IMR-90 (cell line): Measurements from ENCODE around the gene TNFSF12. TPM values are rescaled to one million over a fixed set of nuclear protein-coding genes. Genes with fewer than 3 reads are reported as not detected.
A peak's percentile ranks its signal among the peaks of the same experiment; 100 is the strongest.

ENCODE experiments used
- ATAC-seq: fragments of 200-7000 bp; cut with Tn5 transposase; 2 replicates; pipeline ENCODE4 v1.9.1; 2020; ENCODE audit warnings: low read depth, mild to moderate bottlenecking, moderate library complexity
- BruUV-seq: library from RNA; stranded (reverse); fragments of 400-500 nt; replicated peaks from 2 replicates; lab custom pipeline; 2021; lab: Mats Ljungman, UMichigan
- CTCF ChIA-PET: fragments of 300-600 bp; formaldehyde crosslinking; extraction: SDS; loops from one replicate; lab custom pipeline; 2021; ENCODE audit warnings: antibody characterized with exemption; lab: Yijun Ruan, JAX
- POLR2A ChIA-PET: fragments of 300-600 bp; sonication (Branson Sonifier 250); formaldehyde crosslinking; loops from one replicate; lab custom pipeline; 2022; ENCODE audit warnings: antibody characterized with exemption; ENCODE audit not compliant: unreplicated experiment; lab: Charles Lee
- DNase-seq: peaks from one replicate; pipeline ENCODE4 v3.0.0; 2013
- H2AFZ ChIP-seq: replicated peaks from 2 replicates; pipeline ENCODE3; 2013; ENCODE audit warnings: low read length, mild to moderate bottlenecking; ENCODE audit not compliant: poor library complexity
- H2AK5ac ChIP-seq: 2 replicates; pipeline ENCODE4 v1.6.1; 2013; ENCODE audit warnings: low read depth, low read length, inconsistent platforms
- H2AK9ac ChIP-seq: replicated peaks from 2 replicates; pipeline ENCODE3; 2013; ENCODE audit warnings: mild to moderate bottlenecking, low read depth, low read length, moderate library complexity; ENCODE audit not compliant: poor library complexity
- H2BK120ac ChIP-seq: 2 replicates; pipeline ENCODE4 v1.6.1; 2013; ENCODE audit warnings: low read depth, low read length, inconsistent platforms
- H2BK15ac ChIP-seq: 3 replicates; pipeline ENCODE4 v1.6.1; 2013; ENCODE audit warnings: low read depth, low read length, inconsistent platforms
- H2BK20ac ChIP-seq: 2 replicates; pipeline ENCODE4 v1.6.1; 2013; ENCODE audit warnings: low read depth, mild to moderate bottlenecking, inconsistent platforms, low read length, moderate library complexity
- H2BK5ac ChIP-seq: 2 replicates; pipeline ENCODE4 v1.6.1; 2013; ENCODE audit warnings: mild to moderate bottlenecking, low read depth, low read length, inconsistent platforms; ENCODE audit not compliant: poor library complexity, severe bottlenecking
- H3K14ac ChIP-seq: replicated peaks from 2 replicates; pipeline ENCODE4 v1.6.1; 2013; ENCODE audit warnings: low read depth, low read length, inconsistent platforms
- H3K18ac ChIP-seq: 2 replicates; pipeline ENCODE4 v1.6.1; 2013; ENCODE audit warnings: low read depth, low read length, control low read depth
- H3K23ac ChIP-seq: 2 replicates; pipeline ENCODE4 v1.6.1; 2013; ENCODE audit warnings: low read depth, low read length, inconsistent platforms
- H3K27ac ChIP-seq: 2 replicates; pipeline ENCODE4 v1.5.1; 2013; ENCODE audit warnings: mild to moderate bottlenecking, control low read depth, low read length; ENCODE audit not compliant: insufficient read depth
- H3K27me3 ChIP-seq: 2 replicates; pipeline ENCODE4 v1.6.1; 2013; ENCODE audit warnings: low read length; ENCODE audit not compliant: control insufficient read depth, insufficient read depth
- H3K36me3 ChIP-seq: 2 replicates; pipeline ENCODE4 v1.6.1; 2013; ENCODE audit warnings: low read length, mixed read lengths; ENCODE audit not compliant: control insufficient read depth, insufficient read depth
- H3K4ac ChIP-seq: 2 replicates; pipeline ENCODE4 v1.6.1; 2013; ENCODE audit warnings: low read depth, low read length, inconsistent platforms
- H3K4me1 ChIP-seq: 2 replicates; pipeline ENCODE4 v1.6.1; 2013; ENCODE audit warnings: low read length, mixed read lengths; ENCODE audit not compliant: control insufficient read depth, insufficient read depth
- H3K4me2 ChIP-seq: 2 replicates; pipeline ENCODE4 v1.6.1; 2013; ENCODE audit warnings: low read depth, mild to moderate bottlenecking, control low read depth, low read length, moderate library complexity
- H3K4me3 ChIP-seq: 2 replicates; pipeline ENCODE4 v1.5.1; 2013; ENCODE audit warnings: low read depth, mild to moderate bottlenecking, control low read depth, low read length, moderate library complexity; ENCODE audit not compliant: insufficient read depth
- H3K56ac ChIP-seq: 2 replicates; pipeline ENCODE4 v1.6.1; 2013; ENCODE audit warnings: low read length, inconsistent platforms; ENCODE audit not compliant: insufficient read depth; ENCODE audit errors: extremely low read depth
- H3K79me1 ChIP-seq, 2 experiments: 2 replicates each; pipeline ENCODE4 v1.6.1; 2013; ENCODE audit warnings: low read length in 2 of 2, inconsistent platforms in 1 of 2, low read depth in 1 of 2
- H3K9ac ChIP-seq: 2 replicates; pipeline ENCODE4 v1.6.1; 2013; ENCODE audit warnings: low read depth, low read length, control low read depth
- H3K9me1 ChIP-seq: 2 replicates; pipeline ENCODE4 v1.6.1; 2013; ENCODE audit warnings: low read length, inconsistent platforms; ENCODE audit not compliant: insufficient read depth
- H3K9me3 ChIP-seq: 2 replicates; pipeline ENCODE4 v1.6.1; 2013; ENCODE audit warnings: low read length; ENCODE audit not compliant: control insufficient read depth, insufficient read depth
- H4K20me1 ChIP-seq: 2 replicates; pipeline ENCODE4 v1.6.1; 2013; ENCODE audit warnings: low read length, inconsistent platforms; ENCODE audit not compliant: insufficient read depth
- H4K5ac ChIP-seq: 2 replicates; pipeline ENCODE4 v1.6.1; 2013; ENCODE audit warnings: mild to moderate bottlenecking, low read depth, low read length, control low read depth
- H4K8ac ChIP-seq, 2 experiments: 2 replicates each; pipeline ENCODE4 v1.6.1; 2013; ENCODE audit warnings: low read depth in 2 of 2, low read length in 2 of 2, control low read depth in 1 of 2, inconsistent platforms in 1 of 2
- H4K91ac ChIP-seq: 2 replicates; pipeline ENCODE4 v1.6.1; 2013; ENCODE audit warnings: low read depth, low read length, inconsistent platforms; ENCODE audit not compliant: insufficient read depth
- CHD1 ChIP-seq: IDR thresholded peaks from 2 replicates; pipeline ENCODE4 v1.6.1; 2012; ENCODE audit warnings: low read depth, low read length, improper control_type of control experiment
- CTCF ChIP-seq: conservative IDR thresholded peaks from 2 replicates; pipeline ENCODE4 v1.5.1; 2012; ENCODE audit warnings: mild to moderate bottlenecking, low read depth, low read length, improper control_type of control experiment
- ELK1 ChIP-seq: fragments of 150-350 bp; IDR thresholded peaks from 2 replicates; pipeline ENCODE4 v1.6.1; 2016; ENCODE audit warnings: low read depth, mild to moderate bottlenecking, low read length, moderate library complexity, borderline replicate concordance
- FOS ChIP-seq: fragments of 150-350 bp; IDR thresholded peaks from 2 replicates; pipeline ENCODE4 v1.6.1; 2016; ENCODE audit warnings: low read depth, low read length
- POLR2A ChIP-seq: IDR thresholded peaks from 2 replicates; pipeline ENCODE4 v1.6.1; 2012; ENCODE audit warnings: mild to moderate bottlenecking, low read depth, low read length
- RAD21 ChIP-seq: IDR thresholded peaks from 2 replicates; pipeline ENCODE4 v1.6.1; 2012; ENCODE audit warnings: low read length, improper control_type of control experiment
- RFX5 ChIP-seq: IDR thresholded peaks from 2 replicates; pipeline ENCODE4 v1.8.0; 2012; ENCODE audit warnings: low read depth, mild to moderate bottlenecking, low read length, moderate library complexity
- SMC3 ChIP-seq: fragments of 150-350 bp; IDR thresholded peaks from 2 replicates; pipeline ENCODE4 v1.6.1; 2016; ENCODE audit warnings: low read depth, mild to moderate bottlenecking, antibody characterized with exemption, low read length, moderate library complexity
- USF2 ChIP-seq: fragments of 150-350 bp; IDR thresholded peaks from 2 replicates; pipeline ENCODE4 v1.6.1; 2017; ENCODE audit warnings: mild to moderate bottlenecking, antibody characterized with exemption, low read length, low read depth
- WGBS, 2 experiments: methylation state at CpG; one replicate each; pipeline versions ENCODE4 v1.1.5 to v1.1.7; 2013; ENCODE audit warnings: missing lambda C conversion rate in 2 of 2; ENCODE audit not compliant: insufficient read length in 1 of 2; ENCODE audit errors: extremely low coverage in 2 of 2; 5-methylcytosine and 5-hydroxymethylcytosine counted together
- dilution Hi-C: fragments of 300-500 bp; cut with HindIII; formaldehyde crosslinking; loops from one replicate; pipeline ENCODE4 v1.14.3; 2018; ENCODE audit warnings: low sequenced_read_pairs; ENCODE audit not compliant: unreplicated experiment
- in situ Hi-C: fragments of 300-500 bp; cut with MboI; formaldehyde crosslinking; loops from 3 replicates; pipeline ENCODE4 v1.14.3; 2019; ENCODE audit warnings: low sequenced_read_pairs, inconsistent platforms, mixed read lengths
- intact Hi-C: fragments of 100-400 bp; cut with micrococcal nuclease; formaldehyde crosslinking; loops from 2 replicates; pipeline ENCODE4 v1.10.0; 2022
- polyA plus RNA-seq, 3 experiments: library from polyadenylated mRNA; depleted of rRNA; stranded (reverse); fragments of >200 nt; gene quantifications; 2 replicates each; pipeline ENCODE4 v1.2.3, GENCODE V29; 2012; ENCODE audit warnings: low replicate concordance in 1 of 3
- total RNA-seq: library from RNA; depleted of rRNA; stranded (reverse); fragments of >200 nt; gene quantifications from 2 replicates; pipeline ENCODE4 v1.2.3, GENCODE V29; 2012

Gene TNFSF12
- total and polyA plus RNA-seq, 2 of the 4 experiments (the other 2 are of a cell fraction): 2.7 to 22.0 TPM

- Histone ChIP-seq H3K36me3 (peaks cover 73% of the 10 kb centered on the region), H3K18ac (no peak overlapping the region), H2AK9ac (no peak overlapping the region), H3K27ac (no peak overlapping the region), H3K27me3 (no peaks in the 10 kb centered on the region), H3K9ac (no peak overlapping the region), H2BK5ac (no peak overlapping the region), H3K4me2 (no peak overlapping the region), H3K23ac (no peak overlapping the region), H3K14ac (no peak overlapping the region), H4K91ac (no peak overlapping the region), H4K5ac (no peak overlapping the region), H3K4me3 (no peak overlapping the region), H2BK20ac (no peak overlapping the region), H3K56ac (no peak overlapping the region), H3K4ac (no peak overlapping the region), H4K20me1 (peaks cover 9% of the 10 kb centered on the region; the same call in 1 of the 2 replicates), H3K79me1 (peaks cover 32 to 39% of the 10 kb centered on the region in 2 experiments), H2BK15ac (no peak overlapping the region), H3K4me1 (no peaks in the 10 kb centered on the region), H3K9me3 (no peaks in the 10 kb centered on the region), H2AK5ac (no peak overlapping the region), H2BK120ac (no peak overlapping the region), H2AFZ (no peak overlapping the region), H4K8ac (no peak overlapping the region), H3K9me1 (peaks cover 2% of the 10 kb centered on the region; the same call in 1 of the 2 replicates)
- DNase-seq: no peak
- dilution Hi-C loops (no loop called here), in situ Hi-C loops (no loop called here), intact Hi-C loops (no loop called here)
- ChIA-PET POLR2A (no interaction called here), CTCF (interaction anchor here (1.2 kb wide), 1 partner anchor 11 kb away, joined by 3 read pairs; no protein-coding TSS in a partner anchor)
- no peak for ATAC-seq
- BruUV-seq: TSS peak; percentile 8
- no peak for TF ChIP-seq ELK1
- no peak for TF ChIP-seq FOS
- TF ChIP-seq POLR2A: no peak
- peak; percentile 25; the same call in 1 of the 2 replicates for TF ChIP-seq CTCF
- TF ChIP-seq CHD1: no peak
- peak; percentile 22; the same call in 1 of the 2 replicates for TF ChIP-seq SMC3
- no peak for TF ChIP-seq USF2
- no peak for TF ChIP-seq RFX5
- TF ChIP-seq RAD21: peak; percentile 29; the same call in 1 of the 2 replicates
- WGBS, 2 experiments: 93% methylated on average over 11 of the region's 14 CpGs; no CpG with 5 or more reads in 1 of the 2 experiments
Measured at GRCh38 chr17:7502987-7503386, 45.9 kb upstream of the TNFSF12 start.
